Measurements from ENCODE around the gene RHO. TPM values are rescaled to one million over a fixed set of nuclear protein-coding genes. Genes with fewer than 3 reads are reported as not detected.
"Not testable (repeated sequence)": the region's sequence is repeated elsewhere in the genome, so short reads cannot be mapped to it uniquely, and the experiment has no call there.

Gene RHO
- polyA plus RNA-seq, 1 donor (not counting 4 experiments of a cell fraction or from before 2014, with no cell fraction given): not detected

DNA sequence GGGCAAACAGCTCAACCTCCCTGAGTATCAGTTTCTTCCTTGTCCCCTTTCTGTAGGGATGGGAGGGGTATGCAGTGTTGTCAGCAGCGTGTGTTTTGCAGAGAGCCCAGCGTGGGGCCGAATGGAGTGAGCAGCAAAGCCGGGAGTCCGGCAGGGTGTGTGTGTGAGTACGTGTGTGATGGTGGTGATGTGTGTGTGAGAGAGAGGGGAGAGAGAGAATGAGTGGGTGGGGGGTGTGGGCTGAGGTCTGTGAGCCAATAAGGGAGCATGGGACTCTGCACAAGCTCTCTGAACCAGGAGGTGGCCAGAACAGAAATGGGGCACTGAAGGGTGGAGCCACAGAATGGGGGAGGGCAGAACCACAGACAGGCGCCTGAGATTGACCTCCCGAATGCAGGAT lies 44.6 kb upstream of the RHO start:
- no peak overlapping the region for H3K9ac ChIP-seq (ENCODE audit: control insufficient read depth, extremely low read depth, insufficient read depth, low read length)
- H3K4me3 ChIP-seq (ENCODE audit: control insufficient read depth in 2 of 3, extremely low read depth in 1 of 3, insufficient read depth in 2 of 3, low read depth in 1 of 3, low read length in 3 of 3): no peak overlapping the region
- H3K79me2 ChIP-seq (ENCODE audit: control insufficient read depth, insufficient read depth, low read length): no peaks in the 10 kb centered on the region
- dilution Hi-C loops (cut with MboI; ENCODE audit: extremely low pct_ligation_motif_present, low sequenced_read_pairs): no loop called here
- no peak for TF ChIP-seq CTCF (optimal IDR thresholded peaks at IDR 0.05 in 1 of 3, IDR thresholded peaks at IDR 0.05 in 1 of 3, conservative IDR thresholded peaks at IDR 0.05 in 1 of 3; ENCODE audit: extremely low read depth in 1 of 3, insufficient read depth in 2 of 3, low read length in 3 of 3)
- TF ChIP-seq EZH2 (IDR thresholded peaks at IDR 0.05; ENCODE audit: low read length): no peak
- H3K4me2 ChIP-seq (ENCODE audit: control insufficient read depth, extremely low read depth, insufficient read depth, low read depth, low read length): no peak overlapping the region
- no peaks in the 10 kb centered on the region for H3K27me3 ChIP-seq (ENCODE audit: control insufficient read depth, extremely low read depth, insufficient read depth, low read length)
- H3K36me3 ChIP-seq (ENCODE audit: control insufficient read depth in 2 of 2, extremely low read depth in 1 of 2, insufficient read depth in 2 of 2, low read length in 2 of 2): peaks cover 6 to 11% of the 10 kb centered on the region in 2 experiments
- DNase-seq (ENCODE audit: low read depth, low spot score) (no peak), FAIRE-seq (no peak)
- no peak overlapping the region for H2AFZ ChIP-seq (ENCODE audit: control insufficient read depth, low read length)
- no peaks in the 10 kb centered on the region for H3K9me3 ChIP-seq (ENCODE audit: control insufficient read depth, low read depth, low read length)
- H3K27ac ChIP-seq (ENCODE audit: control insufficient read depth, insufficient read depth, low read length): no peak overlapping the region
- H3K4me1 ChIP-seq (ENCODE audit: control insufficient read depth, extremely low read depth, insufficient read depth, low read length): peaks cover 14% of the 10 kb centered on the region
- H3K9me1 ChIP-seq (ENCODE audit: control insufficient read depth, extremely low read depth, insufficient read depth, low read length): no peaks in the 10 kb centered on the region
- H4K20me1 ChIP-seq (ENCODE audit: control insufficient read depth, extremely low read depth, insufficient read depth, low read length): no peaks in the 10 kb centered on the region

DNA sequence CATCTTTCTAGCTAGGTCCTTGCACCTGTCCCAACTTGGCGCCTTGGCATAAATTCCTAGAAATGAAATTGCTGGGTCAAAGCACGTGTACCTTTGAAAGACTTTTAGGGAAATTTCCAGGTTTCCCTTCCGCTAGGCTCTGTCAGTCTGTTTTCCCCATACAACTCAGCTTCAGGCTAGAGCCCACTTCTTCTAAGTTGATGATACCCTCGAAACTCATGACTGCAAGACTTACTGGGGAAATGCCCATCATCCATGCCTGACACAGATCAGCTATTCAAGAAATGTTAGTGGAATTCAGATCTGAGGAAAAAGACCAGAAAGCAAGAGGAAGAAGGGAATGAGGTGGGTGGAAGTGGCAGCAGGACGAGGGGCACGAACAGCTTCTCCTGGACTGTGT lies 43.3 kb upstream of the RHO start:
- H3K36me3 ChIP-seq (ENCODE audit: control insufficient read depth in 2 of 2, extremely low read depth in 1 of 2, insufficient read depth in 2 of 2, low read length in 2 of 2); H3K79me2 ChIP-seq (ENCODE audit: control insufficient read depth, insufficient read depth, low read length); H3K9me3 ChIP-seq (ENCODE audit: control insufficient read depth, low read depth, low read length); H3K27ac ChIP-seq (ENCODE audit: control insufficient read depth, insufficient read depth, low read length); DNase-seq (ENCODE audit: low read depth, low spot score); H2AFZ ChIP-seq (ENCODE audit: control insufficient read depth, low read length); H3K27me3 ChIP-seq (ENCODE audit: control insufficient read depth, extremely low read depth, insufficient read depth, low read length); H3K9ac ChIP-seq (ENCODE audit: control insufficient read depth, extremely low read depth, insufficient read depth, low read length); dilution Hi-C loops (cut with MboI; ENCODE audit: extremely low pct_ligation_motif_present, low sequenced_read_pairs); H4K20me1 ChIP-seq (ENCODE audit: control insufficient read depth, extremely low read depth, insufficient read depth, low read length); FAIRE-seq; H3K4me3 ChIP-seq (ENCODE audit: control insufficient read depth in 2 of 3, extremely low read depth in 1 of 3, insufficient read depth in 2 of 3, low read depth in 1 of 3, low read length in 3 of 3); H3K4me2 ChIP-seq (ENCODE audit: control insufficient read depth, extremely low read depth, insufficient read depth, low read depth, low read length); H3K9me1 ChIP-seq (ENCODE audit: control insufficient read depth, extremely low read depth, insufficient read depth, low read length): not testable (repeated sequence)
- peaks cover 14% of the 10 kb centered on the region for H3K4me1 ChIP-seq (ENCODE audit: control insufficient read depth, extremely low read depth, insufficient read depth, low read length)
